MCF 10A (cell line): Measurements from ENCODE around the gene KCNJ6. TPM values are rescaled to one million over a fixed set of nuclear protein-coding genes. Genes with fewer than 3 reads are reported as not detected.

Experiments
- BruUV-seq: library from RNA; stranded (reverse); fragments of 400-500 nt; replicated peaks from 2 replicates; lab custom pipeline; 2021; lab: Mats Ljungman, UMichigan
- CTCF ChIA-PET: fragments of 300-600 bp; sonication (Branson Sonifier 250); formaldehyde crosslinking; extraction: SDS; loops from one replicate; lab custom pipeline; 2021; ENCODE audit warnings: antibody characterized with exemption, inconsistent platforms; lab: Yijun Ruan, JAX
- POLR2A ChIA-PET: fragments of 300-600, 350-650 bp; sonication (Branson Sonifier 250); formaldehyde crosslinking; extraction: SDS; loops from one replicate; lab custom pipeline; 2020; ENCODE audit warnings: antibody characterized with exemption, inconsistent platforms; lab: Yijun Ruan, JAX
- DNase-seq: peaks from one replicate; pipeline ENCODE4 v3.0.0-alpha.2; 2018; ENCODE audit not compliant: unreplicated experiment
- H3K27ac Mint-ChIP-seq: one replicate; pipeline ENCODE4 v1.8.0; 2022; ENCODE audit warnings: mild to moderate bottlenecking, low read depth, mixed read lengths; ENCODE audit not compliant: unreplicated experiment
- H3K27me3 Mint-ChIP-seq: one replicate; pipeline ENCODE4 v1.8.0; 2022; ENCODE audit warnings: mixed read lengths; ENCODE audit not compliant: insufficient read depth, unreplicated experiment
- H3K36me3 Mint-ChIP-seq: one replicate; pipeline ENCODE4 v1.8.0; 2022; ENCODE audit warnings: mild to moderate bottlenecking, moderate library complexity, mixed read lengths; ENCODE audit not compliant: insufficient read depth, unreplicated experiment
- H3K4me1 Mint-ChIP-seq: one replicate; pipeline ENCODE4 v1.8.0; 2022; ENCODE audit warnings: mixed read lengths; ENCODE audit not compliant: insufficient read depth, unreplicated experiment
- H3K4me3 Mint-ChIP-seq: one replicate; pipeline ENCODE4 v1.8.0; 2022; ENCODE audit warnings: mild to moderate bottlenecking, moderate library complexity, mixed read lengths; ENCODE audit not compliant: unreplicated experiment
- H3K9me3 Mint-ChIP-seq: one replicate; pipeline ENCODE4 v1.8.0; 2022; ENCODE audit warnings: mixed read lengths; ENCODE audit not compliant: unreplicated experiment
- CTCF ChIP-seq: fragments of 200-600 bp; IDR thresholded peaks from one replicate; pipeline ENCODE4 v1.8.0; 2022; ENCODE audit warnings: antibody characterized with exemption, mild to moderate bottlenecking; ENCODE audit not compliant: unreplicated experiment
- intact Hi-C: fragments of 100-400 bp; cut with micrococcal nuclease; formaldehyde crosslinking; loops from 2 replicates; pipeline ENCODE4 v1.14.1; 2022
- total RNA-seq: library from RNA; stranded (reverse); gene quantifications from 2 replicates; pipeline ENCODE4 v1.2.3, GENCODE V29; 2022

KCNJ6 gene
- total RNA-seq, 1 experiment from 2014 or later: 0.28 TPM

- Mint-ChIP-seq H3K9me3 (no peaks in the 10 kb centered on the region), H3K27ac (peak overlapping the region; percentile 23), H3K36me3 (no peaks in the 10 kb centered on the region), H3K4me1 (peaks cover 36% of the 10 kb centered on the region), H3K4me3 (no peak overlapping the region), H3K27me3 (no peaks in the 10 kb centered on the region)
- intact Hi-C loops: no loop called here
- POLR2A ChIA-PET: no interaction called here
- no TSS peak for BruUV-seq
- no peak for TF ChIP-seq CTCF
- DNase-seq: no peak
- CTCF ChIA-PET: interaction anchor here (1.3 to 1.9 kb wide), 3 partner anchors 11 to 41 kb away, joined by 3 to 6 read pairs (median 6); no protein-coding TSS in a partner anchor
Measured at GRCh38 chr21:37660709-37661108, 255.5 kb downstream of the KCNJ6 start.

GRCh38 chr21:37659874-37660273, 256.4 kb downstream of the KCNJ6 start:
- intact Hi-C loops: loop anchor here (2.0 to 5.0 kb wide), 2 partner anchors 43 to 95 kb away; no protein-coding TSS in a partner anchor
- ChIA-PET CTCF (interaction anchor here (0.6 to 1.9 kb wide), 4 partner anchors 12 to 409 kb away, joined by 3 to 6 read pairs (median 5); no protein-coding TSS in a partner anchor), POLR2A (interaction anchor here (0.5 to 1.6 kb wide), 5 partner anchors 11 to 583 kb away, joined by 3 to 5 read pairs (median 4); no protein-coding TSS in a partner anchor)
- BruUV-seq: no TSS peak
- no peaks in the 10 kb centered on the region for H3K36me3 Mint-ChIP-seq
- H3K4me1 Mint-ChIP-seq: peaks cover 29% of the 10 kb centered on the region
- no peaks in the 10 kb centered on the region for H3K9me3 Mint-ChIP-seq
- no peak overlapping the region for H3K4me3 Mint-ChIP-seq
- no peak for DNase-seq
- no peaks in the 10 kb centered on the region for H3K27me3 Mint-ChIP-seq
- TF ChIP-seq CTCF: no peak
- peak overlapping the region; percentile 75 for H3K27ac Mint-ChIP-seq

GRCh38 chr21:37658817-37659458, 257.3 kb downstream of the KCNJ6 start:
- no peaks in the 10 kb centered on the region for H3K9me3 Mint-ChIP-seq
- ChIA-PET CTCF (interaction anchor here (0.5 to 1.9 kb wide), 7 partner anchors 12 to 69 kb away, joined by 3 to 7 read pairs (median 3); no protein-coding TSS in a partner anchor), POLR2A (interaction anchor here (0.7 to 1.6 kb wide), 5 partner anchors 11 to 513 kb away, joined by 3 to 11 read pairs (median 3); no protein-coding TSS in a partner anchor)
- peak overlapping the region; percentile 75 for H3K27ac Mint-ChIP-seq
- H3K36me3 Mint-ChIP-seq: no peaks in the 10 kb centered on the region
- no TSS peak for BruUV-seq
- TF ChIP-seq CTCF: peak; percentile 26
- peaks cover 29% of the 10 kb centered on the region for H3K4me1 Mint-ChIP-seq
- no peaks in the 10 kb centered on the region for H3K27me3 Mint-ChIP-seq
- H3K4me3 Mint-ChIP-seq: peak overlapping the region; percentile 6
- intact Hi-C loops: loop anchor here (2.0 to 5.0 kb wide), 2 partner anchors 42 to 94 kb away; no protein-coding TSS in a partner anchor
- peak; percentile 83 for DNase-seq

- no peaks in the 10 kb centered on the region for H3K9me3 Mint-ChIP-seq
- no peak for DNase-seq
- ChIA-PET POLR2A (interaction anchor here (0.7 to 1.6 kb wide), 5 partner anchors 10 to 513 kb away, joined by 3 to 11 read pairs (median 3); no protein-coding TSS in a partner anchor), CTCF (interaction anchor here (0.5 to 1.4 kb wide), 8 partner anchors 10 to 70 kb away, joined by 3 to 7 read pairs (median 4); no protein-coding TSS in a partner anchor)
- H3K4me1 Mint-ChIP-seq: peaks cover 29% of the 10 kb centered on the region
- BruUV-seq: no TSS peak
- H3K27ac Mint-ChIP-seq: peak overlapping the region; percentile 75
- no peak for TF ChIP-seq CTCF
- no peaks in the 10 kb centered on the region for H3K36me3 Mint-ChIP-seq
- peak overlapping the region; percentile 6 for H3K4me3 Mint-ChIP-seq
- no peaks in the 10 kb centered on the region for H3K27me3 Mint-ChIP-seq
- intact Hi-C loops: loop anchor here (2.0 to 5.0 kb wide), 2 partner anchors 41 to 93 kb away; no protein-coding TSS in a partner anchor
Measured at GRCh38 chr21:37658121-37658816, 258.0 kb downstream of the KCNJ6 start.
